ENCODE results near the gene ZNF554. TPM values are rescaled to one million over a fixed set of nuclear protein-coding genes. Genes with fewer than 3 reads are reported as not detected.

ZNF554 gene
- total RNA-seq, 1 donor from 2014 or later = 4.7 TPM

- no peak overlapping the region for H3K27ac ChIP-seq
- intact Hi-C loops (cut with DNase I) = no loop called here
- H3K4me3 ChIP-seq = no peak overlapping the region
- no peaks in the 10 kb centered on the region for H3K27me3 ChIP-seq
- TF ChIP-seq CTCF (IDR thresholded peaks at IDR 0.05) = no peak
- ATAC-seq (no peak), DNase-seq (no peak)
- no peaks in the 10 kb centered on the region for H3K9me3 ChIP-seq
- peaks cover 26% of the 10 kb centered on the region for H3K36me3 ChIP-seq
- no peaks in the 10 kb centered on the region for H3K4me1 ChIP-seq
Measured at GRCh38 chr19:2798158-2798685, 21.4 kb upstream of the ZNF554 start.

DNA sequence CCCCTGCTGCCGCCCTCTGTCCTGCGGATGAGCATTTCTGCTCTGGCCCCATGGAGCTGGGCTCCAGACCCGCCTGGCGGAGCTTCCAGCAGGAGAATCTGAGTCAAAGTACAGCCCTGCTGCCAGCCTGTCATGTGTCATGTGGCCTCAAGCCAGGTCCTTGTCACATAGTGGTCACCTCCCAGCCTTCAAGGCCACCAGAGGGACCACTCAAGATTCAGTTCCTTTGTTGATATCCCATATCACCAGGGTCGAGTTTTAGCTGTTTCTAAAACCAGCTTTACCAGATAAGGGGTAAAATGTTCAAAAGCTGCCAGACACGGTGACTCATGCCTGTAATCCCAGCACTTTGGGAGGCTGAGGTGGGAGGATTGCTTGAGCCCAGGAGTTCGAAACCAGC lies 20.9 kb upstream of the ZNF554 start:
- H3K4me3 ChIP-seq = no peak overlapping the region
- TF ChIP-seq CTCF (IDR thresholded peaks at IDR 0.05) = no peak
- H3K4me1 ChIP-seq = no peaks in the 10 kb centered on the region
- DNase-seq (no peak), ATAC-seq (no peak)
- no peaks in the 10 kb centered on the region for H3K27me3 ChIP-seq
- H3K27ac ChIP-seq = no peak overlapping the region
- peaks cover 26% of the 10 kb centered on the region for H3K36me3 ChIP-seq
- intact Hi-C loops (cut with DNase I) = no loop called here
- no peaks in the 10 kb centered on the region for H3K9me3 ChIP-seq

DNA sequence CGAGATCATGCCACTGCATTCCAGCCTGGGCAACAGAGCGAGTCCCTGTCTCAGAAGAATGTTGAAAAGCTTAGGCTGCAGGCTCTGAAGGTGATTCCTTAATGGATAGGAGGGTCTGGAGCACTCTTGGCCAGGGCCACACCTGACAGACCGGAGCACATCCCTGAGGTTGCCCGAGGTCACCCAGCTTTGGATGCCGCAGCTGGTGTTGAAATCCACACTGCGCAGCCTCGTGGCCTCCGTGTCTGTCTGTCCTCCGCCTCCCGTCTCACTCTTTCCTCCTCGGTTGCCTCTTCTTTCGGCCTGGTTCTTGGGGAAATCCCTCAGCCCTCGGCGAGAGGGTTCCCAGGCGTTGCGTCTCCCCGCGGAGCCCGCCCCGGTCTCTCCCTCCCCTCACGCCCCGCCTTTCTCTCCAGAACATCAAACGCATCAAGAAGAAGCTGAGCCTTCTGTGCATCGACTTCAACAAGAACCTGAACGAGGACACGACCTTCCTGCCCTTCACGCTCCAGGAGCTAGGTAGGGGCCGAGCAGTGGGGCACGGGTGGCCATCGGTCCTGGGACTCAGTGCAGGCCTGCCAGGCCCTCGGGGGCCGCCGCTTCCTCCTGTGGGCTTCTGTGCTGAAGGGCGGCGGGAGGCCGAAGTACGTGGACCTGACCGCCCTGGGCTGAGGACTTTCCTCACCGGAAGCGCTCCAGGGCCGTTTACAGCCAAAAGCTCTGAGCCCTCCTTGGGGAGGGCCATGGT lies 20.2 kb upstream of the ZNF554 start:
- ATAC-seq = no peak
- H3K36me3 ChIP-seq = peaks cover 21% of the 10 kb centered on the region

DNA sequence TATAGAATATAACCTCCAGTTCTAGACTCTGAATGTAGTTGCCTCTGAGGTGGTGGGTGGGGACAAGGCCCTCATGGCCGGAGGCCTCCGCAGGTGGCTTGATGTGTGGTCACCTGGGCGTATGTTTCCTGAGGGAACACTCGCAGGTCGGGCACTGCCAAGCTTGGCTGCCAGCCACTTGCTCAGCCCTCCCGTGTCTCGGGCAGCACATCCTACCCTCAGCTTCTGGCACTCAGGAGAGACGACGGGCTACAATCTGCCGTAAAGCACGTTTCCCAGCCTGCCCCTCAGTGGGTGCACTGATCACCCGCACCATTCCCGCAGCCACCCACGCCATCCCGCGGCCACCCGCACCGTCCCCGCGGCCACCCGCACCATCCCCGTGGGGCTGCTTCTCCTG lies 19.2 kb upstream of the ZNF554 start:
- ATAC-seq = no peak
- no peak for TF ChIP-seq CTCF (IDR thresholded peaks at IDR 0.05)
- Histone ChIP-seq H3K4me3 (no peak overlapping the region), H3K27ac (no peak overlapping the region), H3K36me3 (peaks cover 13% of the 10 kb centered on the region), H3K4me1 (no peaks in the 10 kb centered on the region), H3K9me3 (no peaks in the 10 kb centered on the region), H3K27me3 (no peaks in the 10 kb centered on the region)
- no peak for DNase-seq
- intact Hi-C loops (cut with DNase I) = no loop called here

More for the DNA sequence above, 20.2 kb upstream of the ZNF554 start:
- intact Hi-C loops (cut with DNase I) = no loop called here
- no peak for DNase-seq
- H3K27me3 ChIP-seq = no peaks in the 10 kb centered on the region
- TF ChIP-seq CTCF (IDR thresholded peaks at IDR 0.05) = no peak
- no peaks in the 10 kb centered on the region for H3K4me1 ChIP-seq
- H3K4me3 ChIP-seq = no peak overlapping the region
- no peaks in the 10 kb centered on the region for H3K9me3 ChIP-seq
- no peak overlapping the region for H3K27ac ChIP-seq

GRCh38 chr19:2802826-2803225 lies 16.8 kb upstream of the ZNF554 start:
- H3K36me3 ChIP-seq = peaks cover 19% of the 10 kb centered on the region
- intact Hi-C loops (cut with DNase I) = no loop called here

More at GRCh38 chr19:2802826-2803225, 16.8 kb upstream of the ZNF554 start:
- no peaks in the 10 kb centered on the region for H3K9me3 ChIP-seq
- no peaks in the 10 kb centered on the region for H3K4me1 ChIP-seq
- no peak overlapping the region for H3K4me3 ChIP-seq
- no peak for TF ChIP-seq CTCF (IDR thresholded peaks at IDR 0.05)
- ATAC-seq (no peak), DNase-seq (no peak)
- H3K27ac ChIP-seq = no peak overlapping the region
- H3K27me3 ChIP-seq = no peaks in the 10 kb centered on the region

Measured in upper lobe of right lung (tissue), 1 donor.